Measurements from ENCODE around the gene SCARB1. TPM values are rescaled to one million over a fixed set of nuclear protein-coding genes. Genes with fewer than 3 reads are reported as not detected.

SCARB1 gene
- total and polyA plus RNA-seq, 2 of the 13 experiments (the other 11 are each of a cell fraction or from before 2014, with no cell fraction given) = 63.4 to 160 TPM

DNA sequence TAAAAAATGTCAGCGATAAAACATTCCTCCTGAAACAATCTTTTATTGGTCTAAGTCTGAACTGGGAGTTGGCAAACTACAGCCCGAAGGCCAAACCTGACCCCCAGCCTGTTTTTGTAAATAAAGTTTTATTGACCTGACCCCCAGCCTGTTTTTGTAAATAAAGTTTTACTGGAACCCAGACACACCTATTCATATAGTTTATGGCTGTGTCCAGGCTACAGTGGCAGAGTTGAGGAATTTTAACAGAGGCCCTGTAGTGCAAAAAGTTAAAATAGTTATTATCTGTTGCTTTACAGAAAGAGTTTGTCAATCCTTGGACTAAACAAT is 12.1 kb upstream of the SCARB1 start (continued):
- TF ChIP-seq PRPF4 (IDR thresholded peaks at IDR 0.05; ENCODE audit: low read depth, low read length, poor library complexity, severe bottlenecking) (peak; percentile 84), FOXP1 (IDR thresholded peaks at IDR 0.05) (no peak), FOXP1 (CRISPR knock-in tag; IDR thresholded peaks at IDR 0.05) (peak; percentile 70), NCOA2 (CRISPR knock-in tag; IDR thresholded peaks at IDR 0.05) (peak; percentile 45; the same call in 1 of the 2 replicates), KDM4B (CRISPR knock-in tag; IDR thresholded peaks at IDR 0.05) (no peak), IKZF5 (CRISPR knock-in tag; IDR thresholded peaks at IDR 0.05) (peak; percentile 63; the same call in 1 of the 2 replicates), ZC3H13 (CRISPR knock-in tag; IDR thresholded peaks at IDR 0.05) (no peak), NAIF1 (CRISPR knock-in tag; IDR thresholded peaks at IDR 0.05; ENCODE audit: borderline replicate concordance) (no peak), GPN1 (CRISPR knock-in tag; IDR thresholded peaks at IDR 0.05; ENCODE audit: borderline replicate concordance) (no peak), SKIL (CRISPR knock-in tag; IDR thresholded peaks at IDR 0.05; ENCODE audit: borderline replicate concordance) (0 out of 2 replicates have a peak, but pooled peaks have one; percentile 8), BRCA1 (CRISPR knock-in tag; IDR thresholded peaks at IDR 0.05) (no peak), ZBTB25 (CRISPR knock-in tag; IDR thresholded peaks at IDR 0.05) (no peak), HNF4G (IDR thresholded peaks at IDR 0.05; ENCODE audit: borderline replicate concordance, low read depth, low read length) (no peak), HNF4G (CRISPR knock-in tag; IDR thresholded peaks at IDR 0.05; ENCODE audit: borderline replicate concordance, low read depth) (no peak), NR2F6 (IDR thresholded peaks at IDR 0.05) (peak; percentile 76), NR2F6 (CRISPR knock-in tag; IDR thresholded peaks at IDR 0.05) (peak; percentile 83), ZNF282 (IDR thresholded peaks at IDR 0.05; ENCODE audit: partially characterized antibody) (no peak), RARA (CRISPR knock-in tag; IDR thresholded peaks at IDR 0.05) (peak; percentile 64), ZNF207 (IDR thresholded peaks at IDR 0.05; ENCODE audit: borderline replicate concordance) (no peak), SKI (IDR thresholded peaks at IDR 0.05; ENCODE audit: partially characterized antibody) (no peak), KLF16 (CRISPR knock-in tag; IDR thresholded peaks at IDR 0.05) (no peak)
- TF ChIP-seq, protein P1, sequence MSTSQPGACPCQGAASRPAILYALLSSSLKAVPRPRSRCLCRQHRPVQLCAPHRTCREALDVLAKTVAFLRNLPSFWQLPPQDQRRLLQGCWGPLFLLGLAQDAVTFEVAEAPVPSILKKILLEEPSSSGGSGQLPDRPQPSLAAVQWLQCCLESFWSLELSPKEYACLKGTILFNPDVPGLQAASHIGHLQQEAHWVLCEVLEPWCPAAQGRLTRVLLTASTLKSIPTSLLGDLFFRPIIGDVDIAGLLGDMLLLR (CRISPR knock-in tag; IDR thresholded peaks at IDR 0.05) = no peak
- TF ChIP-seq, protein P2, sequence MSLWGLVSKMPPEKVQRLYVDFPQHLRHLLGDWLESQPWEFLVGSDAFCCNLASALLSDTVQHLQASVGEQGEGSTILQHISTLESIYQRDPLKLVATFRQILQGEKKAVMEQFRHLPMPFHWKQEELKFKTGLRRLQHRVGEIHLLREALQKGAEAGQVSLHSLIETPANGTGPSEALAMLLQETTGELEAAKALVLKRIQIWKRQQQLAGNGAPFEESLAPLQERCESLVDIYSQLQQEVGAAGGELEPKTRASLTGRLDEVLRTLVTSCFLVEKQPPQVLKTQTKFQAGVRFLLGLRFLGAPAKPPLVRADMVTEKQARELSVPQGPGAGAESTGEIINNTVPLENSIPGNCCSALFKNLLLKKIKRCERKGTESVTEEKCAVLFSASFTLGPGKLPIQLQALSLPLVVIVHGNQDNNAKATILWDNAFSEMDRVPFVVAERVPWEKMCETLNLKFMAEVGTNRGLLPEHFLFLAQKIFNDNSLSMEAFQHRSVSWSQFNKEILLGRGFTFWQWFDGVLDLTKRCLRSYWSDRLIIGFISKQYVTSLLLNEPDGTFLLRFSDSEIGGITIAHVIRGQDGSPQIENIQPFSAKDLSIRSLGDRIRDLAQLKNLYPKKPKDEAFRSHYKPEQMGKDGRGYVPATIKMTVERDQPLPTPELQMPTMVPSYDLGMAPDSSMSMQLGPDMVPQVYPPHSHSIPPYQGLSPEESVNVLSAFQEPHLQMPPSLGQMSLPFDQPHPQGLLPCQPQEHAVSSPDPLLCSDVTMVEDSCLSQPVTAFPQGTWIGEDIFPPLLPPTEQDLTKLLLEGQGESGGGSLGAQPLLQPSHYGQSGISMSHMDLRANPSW (CRISPR knock-in tag; IDR thresholded peaks at IDR 0.05; ENCODE audit: borderline replicate concordance) = no peak
- TF ChIP-seq, protein P3, sequence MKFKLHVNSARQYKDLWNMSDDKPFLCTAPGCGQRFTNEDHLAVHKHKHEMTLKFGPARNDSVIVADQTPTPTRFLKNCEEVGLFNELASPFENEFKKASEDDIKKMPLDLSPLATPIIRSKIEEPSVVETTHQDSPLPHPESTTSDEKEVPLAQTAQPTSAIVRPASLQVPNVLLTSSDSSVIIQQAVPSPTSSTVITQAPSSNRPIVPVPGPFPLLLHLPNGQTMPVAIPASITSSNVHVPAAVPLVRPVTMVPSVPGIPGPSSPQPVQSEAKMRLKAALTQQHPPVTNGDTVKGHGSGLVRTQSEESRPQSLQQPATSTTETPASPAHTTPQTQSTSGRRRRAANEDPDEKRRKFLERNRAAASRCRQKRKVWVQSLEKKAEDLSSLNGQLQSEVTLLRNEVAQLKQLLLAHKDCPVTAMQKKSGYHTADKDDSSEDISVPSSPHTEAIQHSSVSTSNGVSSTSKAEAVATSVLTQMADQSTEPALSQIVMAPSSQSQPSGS (CRISPR knock-in tag; IDR thresholded peaks at IDR 0.05) = no peak
